Sigmoid colon (tissue), 7 donors: Measurements from ENCODE around the gene CEP295NL. TPM values are rescaled to one million over a fixed set of nuclear protein-coding genes. Genes with fewer than 3 reads are reported as not detected.
"Not testable (repeated sequence)": the region's sequence is repeated elsewhere in the genome, so short reads cannot be mapped to it uniquely, and the experiment has no call there.

Source experiments
- DNase-seq: peaks from one replicate; pipeline ENCODE4 v3.0.0-alpha.2; 2019
- H3K27ac ChIP-seq, 4 donors: fragments of 200-600 bp; sonication (generic); one replicate each; pipeline ENCODE4 v1.5.1; 2016 to 2019; ENCODE audit warnings: mild to moderate bottlenecking in 1 of 4
- H3K27me3 ChIP-seq, 3 donors: fragments of 200-600 bp; sonication (generic); one replicate each; pipeline ENCODE4 v1.5.1; 2019; ENCODE audit warnings: mild to moderate bottlenecking in 1 of 3
- H3K36me3 ChIP-seq, 4 donors: fragments of 200-600 bp; sonication (generic); one replicate each; pipeline ENCODE4 v1.5.1; 2016 to 2019
- H3K4me1 ChIP-seq, 4 donors: fragments of 200-600 bp; sonication (generic); one replicate each; pipeline ENCODE4 v1.5.1; 2017 to 2019
- H3K4me3 ChIP-seq, 4 donors: fragments of 200-600 bp; sonication (generic); one replicate each; pipeline ENCODE4 v1.5.1; 2017 to 2019; ENCODE audit warnings: mild to moderate bottlenecking in 2 of 4, moderate library complexity in 1 of 4
- H3K9me3 ChIP-seq, 4 donors: fragments of 200-600 bp in 3 of 4; sonication (generic) in 3 of 4; one replicate each; pipeline versions ENCODE4 v1.5.1 to v1.6.1; 2013 to 2019
- CTCF ChIP-seq, 4 experiments: fragments of 450-650 bp in 3 of 4; fragments of 200-600 bp in 1 of 4; IDR thresholded peaks; one replicate each; pipeline ENCODE4 v1.5.1; 2016 to 2019; ENCODE audit warnings: antibody characterized with exemption in 4 of 4, mild to moderate bottlenecking in 3 of 4, moderate library complexity in 2 of 4
- EP300 ChIP-seq, 4 donors: sonication (generic); formaldehyde crosslinking; IDR thresholded peaks; one replicate each; pipeline ENCODE4 v1.6.1; 2017; ENCODE audit warnings: antibody characterized with exemption in 4 of 4
- POLR2A ChIP-seq, 2 donors: fragments of 450-650 bp; IDR thresholded peaks; one replicate each; pipeline ENCODE4 v1.6.1; 2016; ENCODE audit warnings: antibody characterized with exemption in 2 of 2, mild to moderate bottlenecking in 2 of 2, moderate library complexity in 2 of 2
- POLR2AphosphoS5 ChIP-seq, 4 donors: sonication (generic); formaldehyde crosslinking; IDR thresholded peaks; one replicate each; pipeline ENCODE4 v1.6.1; 2017; ENCODE audit warnings: antibody characterized with exemption in 4 of 4
- WGBS, 2 donors: extraction: QIAGEN DNeasy Blood & Tissue Kit; methylation state at CpG; one replicate each; pipeline ENCODE4 v1.1.7; 2013; 5-methylcytosine and 5-hydroxymethylcytosine counted together
- intact Hi-C: fragments of 100-400 bp; cut with DNase I; formaldehyde crosslinking; loops from one replicate; pipeline ENCODE4 v1.15.1; 2023
- polyA plus RNA-seq, 3 donors: library from polyadenylated mRNA; stranded (reverse); fragments of 200-250 nt; gene quantifications; one replicate each; pipeline ENCODE4 v1.2.3, GENCODE V29; 2013
- total RNA-seq, 4 donors: library from RNA; depleted of rRNA; stranded (reverse); fragments of >200 nt; gene quantifications; one replicate each; pipeline ENCODE4 v1.1.0, GENCODE V29; 2016
- donor health status: healthy with polysubstance abuse.
- donor health status: Bipolar disorder and iron deficiency.
- donor health status: healthy.

Gene CEP295NL
- total and polyA plus RNA-seq, 7 donors, result 0.89 to 13.8 (median 1.8) TPM; not detected in 2

- 87 to 92% methylated on average over 7 of the region's 7 CpGs for WGBS, 2 donors
- Histone ChIP-seq H3K36me3 (peaks cover 0 to 17% (median 8%) of the 10 kb centered on the region in 4 donors), H3K9me3 (no peaks in the 10 kb centered on the region), H3K27me3 (no peaks in the 10 kb centered on the region), H3K4me3 (no peak overlapping the region), H3K4me1 (peaks cover 0 to 76% (median 65%) of the 10 kb centered on the region in 4 donors), H3K27ac (peak overlapping the region in 2 of 4 donors; percentile 15 to 41)
- TF ChIP-seq EP300 (IDR thresholded peaks at IDR 0.05) (no peak), CTCF (IDR thresholded peaks at IDR 0.05) (no peak), POLR2AphosphoS5 (IDR thresholded peaks at IDR 0.05) (no peak), POLR2A (IDR thresholded peaks at IDR 0.05) (no peak)
- no peak for DNase-seq
- intact Hi-C loops, result no loop called here
These were observed 2.5 kb upstream of the CEP295NL start for GRCh38 chr17:78905541-78905940.

- TF ChIP-seq POLR2AphosphoS5 (IDR thresholded peaks at IDR 0.05), result no peak
- TF ChIP-seq CTCF (IDR thresholded peaks at IDR 0.05), result no peak
- TF ChIP-seq EP300 (IDR thresholded peaks at IDR 0.05), result no peak
- no peak for TF ChIP-seq POLR2A (IDR thresholded peaks at IDR 0.05)
- H3K4me1 ChIP-seq, result peaks cover 0 to 76% (median 62%) of the 10 kb centered on the region in 4 donors
- 86 to 87% methylated on average over 6 of the region's 6 CpGs for WGBS, 2 donors
These were observed 2.1 kb upstream of the CEP295NL start for GRCh38 chr17:78905116-78905515.

GRCh38 chr17:78904371-78904770 lies 1.4 kb upstream of the CEP295NL start:
- DNase-seq, result no peak
- 85 to 86% methylated on average over 9 of the region's 9 CpGs for whole genome bisulfite sequencing, 2 donors
- peak overlapping the region in 1 of 4 donors; percentile 52 for H3K27ac ChIP-seq
- no peak overlapping the region for H3K4me3 ChIP-seq
- H3K4me1 ChIP-seq, result peaks cover 0 to 79% (median 63%) of the 10 kb centered on the region in 4 donors
- no peaks in the 10 kb centered on the region for H3K27me3 ChIP-seq
- no peaks in the 10 kb centered on the region for H3K9me3 ChIP-seq
- intact Hi-C loops, result no loop called here
- TF ChIP-seq POLR2A (IDR thresholded peaks at IDR 0.05) (no peak), POLR2AphosphoS5 (IDR thresholded peaks at IDR 0.05) (no peak), CTCF (IDR thresholded peaks at IDR 0.05) (no peak), EP300 (IDR thresholded peaks at IDR 0.05) (no peak)
- peaks cover 0 to 17% (median 10%) of the 10 kb centered on the region in 4 donors for H3K36me3 ChIP-seq

More at GRCh38 chr17:78905116-78905515, 2.1 kb upstream of the CEP295NL start:
- no peak for DNase-seq
- H3K9me3 ChIP-seq, result no peaks in the 10 kb centered on the region
- intact Hi-C loops, result no loop called here
- H3K27ac ChIP-seq, result peak overlapping the region in 2 of 4 donors; percentile 15 to 41
- no peaks in the 10 kb centered on the region for H3K27me3 ChIP-seq
- H3K4me3 ChIP-seq, result no peak overlapping the region
- H3K36me3 ChIP-seq, result peaks cover 0 to 17% (median 10%) of the 10 kb centered on the region in 4 donors

GRCh38 chr17:78902231-78902630 lies 770 bp downstream of the CEP295NL start:
- H3K4me3 ChIP-seq, intact Hi-C loops, H3K27ac ChIP-seq, H3K9me3 ChIP-seq, H3K27me3 ChIP-seq, DNase-seq: not testable (repeated sequence)
- WGBS, 2 donors, result 91 to 95% methylated on average over 8 of the region's 8 CpGs
- Histone ChIP-seq H3K36me3 (peaks cover 0 to 17% (median 10%) of the 10 kb centered on the region in 4 donors), H3K4me1 (peaks cover 0 to 83% (median 74%) of the 10 kb centered on the region in 4 donors)

GRCh38 chr17:78901806-78902205 lies 1.2 kb downstream of the CEP295NL start:
- no peak for DNase-seq
- no peak overlapping the region for H3K4me3 ChIP-seq
- intact Hi-C loops, result no loop called here
- 93% methylated on average over 10 of the region's 10 CpGs for WGBS, 2 donors
- H3K9me3 ChIP-seq, result no peaks in the 10 kb centered on the region
- H3K27me3 ChIP-seq, result no peaks in the 10 kb centered on the region
- H3K4me1 ChIP-seq, result peaks cover 0 to 87% (median 78%) of the 10 kb centered on the region in 4 donors
- no peak overlapping the region for H3K27ac ChIP-seq
- H3K36me3 ChIP-seq, result peaks cover 0 to 17% (median 10%) of the 10 kb centered on the region in 4 donors
- TF ChIP-seq POLR2A (IDR thresholded peaks at IDR 0.05), result no peak
- no peak for TF ChIP-seq CTCF (IDR thresholded peaks at IDR 0.05)
- TF ChIP-seq EP300 (IDR thresholded peaks at IDR 0.05), result no peak
- TF ChIP-seq POLR2AphosphoS5 (IDR thresholded peaks at IDR 0.05), result no peak
